22Rv1 (cell line): Measurements from ENCODE around the gene SIGLEC7.

Experiments
- CTCF ChIP-seq: fragments of 450-650 bp; IDR thresholded peaks from 2 replicates; pipeline ENCODE4 v1.5.1; 2017; ENCODE audit warnings: mild to moderate bottlenecking
- ZFX ChIP-seq: fragments of 450-650 bp; IDR thresholded peaks from 2 replicates; pipeline ENCODE4 v1.6.1; 2017; ENCODE audit warnings: antibody characterized with exemption, borderline replicate concordance

GRCh38 chr19:51164215-51164614 is 22.1 kb downstream of the SIGLEC7 start:
- TF ChIP-seq CTCF (no peak), ZFX (no peak)
